Caco-2 (cell line): Measurements from ENCODE around the gene SCNN1G. TPM values are rescaled to one million over a fixed set of nuclear protein-coding genes. Genes with fewer than 3 reads are reported as not detected.

ENCODE experiments used
- BruUV-seq: library from RNA; stranded (reverse); fragments of 400-500 nt; replicated peaks from 2 replicates; lab custom pipeline; 2021; lab: Mats Ljungman, UMichigan
- CTCF ChIA-PET: fragments of 300-600 bp; sonication (Branson Sonifier 250); formaldehyde crosslinking; loops from one replicate; lab custom pipeline; 2022; ENCODE audit warnings: antibody characterized with exemption; lab: Charles Lee
- POLR2A ChIA-PET: fragments of 300-600 bp; sonication (Branson Sonifier 250); formaldehyde crosslinking; loops from one replicate; lab custom pipeline; 2022; ENCODE audit warnings: antibody characterized with exemption; lab: Charles Lee
- DNase-seq, 2 experiments: peaks; one replicate each; pipeline versions ENCODE4 v3.0.0 to v3.0.0-alpha.2; 2020 to 2022
- H3K27me3 ChIP-seq: replicated peaks from 2 replicates; pipeline ENCODE4 v1.6.0; 2011; ENCODE audit warnings: low read length; ENCODE audit not compliant: control insufficient read depth, insufficient read depth
- H3K36me3 ChIP-seq: 2 replicates; pipeline ENCODE4 v1.5.1; 2011; ENCODE audit warnings: low read length; ENCODE audit not compliant: control insufficient read depth, insufficient read depth
- H3K4me1 ChIP-seq: fragments of 250-450 bp; sonication (Bioruptor Pico); 2 replicates; pipeline ENCODE4 v1.5.1; 2020; ENCODE audit warnings: mild to moderate bottlenecking
- H3K4me3 ChIP-seq: 2 replicates; pipeline ENCODE4 v1.5.1; 2011; ENCODE audit warnings: low read depth, mild to moderate bottlenecking, control low read depth, low read length
- H3K9me3 ChIP-seq: fragments of 250-450 bp; sonication (Bioruptor Pico); 2 replicates; pipeline ENCODE4 v1.5.1; 2020; ENCODE audit warnings: mild to moderate bottlenecking, moderate library complexity
- H3K27ac Mint-ChIP-seq: one replicate; pipeline ENCODE4 v1.8.0; 2022; ENCODE audit warnings: mixed read lengths; ENCODE audit not compliant: unreplicated experiment
- H3K27me3 Mint-ChIP-seq: one replicate; pipeline ENCODE4 v1.8.0; 2022; ENCODE audit warnings: mixed read lengths; ENCODE audit not compliant: insufficient read depth, unreplicated experiment
- H3K36me3 Mint-ChIP-seq: one replicate; pipeline ENCODE4 v1.8.0; 2022; ENCODE audit warnings: mild to moderate bottlenecking, mixed read lengths; ENCODE audit not compliant: insufficient read depth, unreplicated experiment
- H3K4me1 Mint-ChIP-seq: one replicate; pipeline ENCODE4 v1.8.0; 2022; ENCODE audit warnings: low read depth, mixed read lengths; ENCODE audit not compliant: unreplicated experiment
- H3K4me3 Mint-ChIP-seq: one replicate; pipeline ENCODE4 v1.8.0; 2022; ENCODE audit warnings: mild to moderate bottlenecking, moderate library complexity, mixed read lengths; ENCODE audit not compliant: unreplicated experiment
- H3K9me3 Mint-ChIP-seq: one replicate; pipeline ENCODE4 v1.8.0; 2022; ENCODE audit warnings: mixed read lengths; ENCODE audit not compliant: unreplicated experiment
- intact Hi-C: fragments of 100-400 bp; cut with micrococcal nuclease; formaldehyde crosslinking; loops from one replicate; pipeline ENCODE4 v1.10.0; 2022; ENCODE audit not compliant: unreplicated experiment
- total RNA-seq: library from RNA; stranded (reverse); gene quantifications from 2 replicates; pipeline ENCODE4 v1.2.3, GENCODE V29; 2022
- TF ChIP-seq, protein P1 (sequence below), 2 experiments: fragments of 200-600 bp in 1 of 2; IDR thresholded peaks; 1 replicate in 1 of 2; 2 replicates in 1 of 2; pipeline versions ENCODE4 v1.5.1 to v1.8.0; 2011 to 2022; ENCODE audit warnings: antibody characterized with exemption in 1 of 2, control low read depth in 1 of 2, inconsistent platforms in 1 of 2, low read depth in 1 of 2, low read length in 1 of 2, mild to moderate bottlenecking in 1 of 2, moderate library complexity in 1 of 2; ENCODE audit not compliant: insufficient read depth in 1 of 2, severe bottlenecking in 1 of 2, unreplicated experiment in 1 of 2

SCNN1G gene
- total RNA-seq, 1 experiment from 2014 or later: not detected

DNA sequence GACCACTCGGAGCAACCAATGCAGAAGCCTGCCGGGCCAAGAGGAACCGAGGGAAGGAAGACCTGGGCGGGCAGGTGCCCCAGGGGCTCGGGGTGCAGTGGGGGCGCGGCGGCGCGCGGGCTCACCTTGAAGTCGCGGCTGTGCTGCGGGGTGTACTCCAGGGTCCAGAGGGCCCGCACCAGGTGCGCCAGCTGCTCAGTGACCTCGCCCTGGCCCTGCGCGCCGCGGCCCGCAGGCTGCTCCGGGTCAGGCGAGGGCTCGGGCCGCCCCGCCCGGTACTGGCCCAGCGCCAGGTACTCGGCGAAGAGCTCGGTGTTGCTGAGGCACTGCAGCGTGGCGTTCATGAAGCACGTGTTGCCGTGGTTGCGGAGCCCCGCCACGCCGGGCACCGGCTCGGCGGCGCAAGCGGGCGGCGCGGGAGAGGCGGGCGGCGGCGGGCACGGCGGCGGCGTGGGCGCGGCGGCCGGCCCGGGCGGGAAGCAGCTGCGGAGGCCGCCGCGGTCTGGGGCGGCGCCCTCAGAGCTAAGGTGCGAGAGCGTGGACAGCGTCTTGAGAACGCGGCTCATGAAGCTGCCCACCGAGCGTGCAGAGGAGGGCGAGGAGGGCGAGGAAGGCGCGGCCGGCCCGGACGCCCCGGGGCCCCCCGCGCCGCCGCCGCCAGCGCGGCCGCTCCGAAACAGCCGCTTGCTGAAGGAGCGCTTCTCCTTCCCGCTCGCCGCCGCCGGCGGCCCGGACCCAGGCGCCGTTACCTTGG lies 33.9 kb upstream of the SCNN1G start:
- Mint-ChIP-seq H3K4me1 (no peaks in the 10 kb centered on the region), H3K4me3 (peak overlapping the region; percentile 92), H3K36me3 (peaks cover 5% of the 10 kb centered on the region), H3K9me3 (no peaks in the 10 kb centered on the region), H3K27ac (peak overlapping the region; percentile 79), H3K27me3 (no peaks in the 10 kb centered on the region)
- intact Hi-C loops: loop anchor here (1.0 to 5.0 kb wide), 2 partner anchors 66 to 286 kb away; no protein-coding TSS in a partner anchor
- no TSS peak for BruUV-seq
- ChIA-PET CTCF (no interaction called here), POLR2A (no interaction called here)
- Histone ChIP-seq H3K4me1 (peaks cover 8% of the 10 kb centered on the region), H3K4me3 (peak overlapping the region; percentile 67), H3K9me3 (no peaks in the 10 kb centered on the region), H3K36me3 (no peaks in the 10 kb centered on the region), H3K27me3 (no peaks in the 10 kb centered on the region)
- TF ChIP-seq, protein P1, sequence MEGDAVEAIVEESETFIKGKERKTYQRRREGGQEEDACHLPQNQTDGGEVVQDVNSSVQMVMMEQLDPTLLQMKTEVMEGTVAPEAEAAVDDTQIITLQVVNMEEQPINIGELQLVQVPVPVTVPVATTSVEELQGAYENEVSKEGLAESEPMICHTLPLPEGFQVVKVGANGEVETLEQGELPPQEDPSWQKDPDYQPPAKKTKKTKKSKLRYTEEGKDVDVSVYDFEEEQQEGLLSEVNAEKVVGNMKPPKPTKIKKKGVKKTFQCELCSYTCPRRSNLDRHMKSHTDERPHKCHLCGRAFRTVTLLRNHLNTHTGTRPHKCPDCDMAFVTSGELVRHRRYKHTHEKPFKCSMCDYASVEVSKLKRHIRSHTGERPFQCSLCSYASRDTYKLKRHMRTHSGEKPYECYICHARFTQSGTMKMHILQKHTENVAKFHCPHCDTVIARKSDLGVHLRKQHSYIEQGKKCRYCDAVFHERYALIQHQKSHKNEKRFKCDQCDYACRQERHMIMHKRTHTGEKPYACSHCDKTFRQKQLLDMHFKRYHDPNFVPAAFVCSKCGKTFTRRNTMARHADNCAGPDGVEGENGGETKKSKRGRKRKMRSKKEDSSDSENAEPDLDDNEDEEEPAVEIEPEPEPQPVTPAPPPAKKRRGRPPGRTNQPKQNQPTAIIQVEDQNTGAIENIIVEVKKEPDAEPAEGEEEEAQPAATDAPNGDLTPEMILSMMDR (IDR thresholded peaks at IDR 0.05; ENCODE audit: insufficient read depth in 1 of 2, low read depth in 1 of 2, low read length in 1 of 2, severe bottlenecking in 1 of 2, unreplicated experiment in 1 of 2): no peak
- peak; percentile 36 to 40 for DNase-seq

GRCh38 chr16:23149267-23149992 lies 33.1 kb upstream of the SCNN1G start, which contains the start of gene USP31:
Gene USP31 (minus strand): TSS chr16:23149452. CDS start chr16:23149270, 182 bp downstream.
- H3K4me3 ChIP-seq: peak within 1 kb of the TSS; percentile 67
- no peaks in the 10 kb centered on the region for H3K36me3 ChIP-seq
- H3K27ac Mint-ChIP-seq: peak within 1 kb of the TSS; percentile 79
- no peaks in the 10 kb centered on the region for H3K9me3 Mint-ChIP-seq
- intact Hi-C loops: loop anchor here (1.0 to 5.0 kb wide), 2 partner anchors 67 to 285 kb away; no protein-coding TSS in a partner anchor
- TF ChIP-seq, protein P1 (IDR thresholded peaks at IDR 0.05; ENCODE audit: insufficient read depth in 1 of 2, low read depth in 1 of 2, low read length in 1 of 2, severe bottlenecking in 1 of 2, unreplicated experiment in 1 of 2): no peak
- ChIA-PET POLR2A (no interaction called here), CTCF (no interaction called here)
- peaks cover 8% of the 10 kb centered on the region for H3K4me1 ChIP-seq
- no peaks in the 10 kb centered on the region for H3K27me3 ChIP-seq
- H3K27me3 Mint-ChIP-seq: no peaks in the 10 kb centered on the region
- DNase-seq: peak; percentile 94 to 95
- H3K36me3 Mint-ChIP-seq: peaks cover 5% of the 10 kb centered on the region
- no peaks in the 10 kb centered on the region for H3K9me3 ChIP-seq
- H3K4me1 Mint-ChIP-seq: no peaks in the 10 kb centered on the region
- BruUV-seq: no TSS peak
- H3K4me3 Mint-ChIP-seq: peak within 1 kb of the TSS; percentile 92

DNA sequence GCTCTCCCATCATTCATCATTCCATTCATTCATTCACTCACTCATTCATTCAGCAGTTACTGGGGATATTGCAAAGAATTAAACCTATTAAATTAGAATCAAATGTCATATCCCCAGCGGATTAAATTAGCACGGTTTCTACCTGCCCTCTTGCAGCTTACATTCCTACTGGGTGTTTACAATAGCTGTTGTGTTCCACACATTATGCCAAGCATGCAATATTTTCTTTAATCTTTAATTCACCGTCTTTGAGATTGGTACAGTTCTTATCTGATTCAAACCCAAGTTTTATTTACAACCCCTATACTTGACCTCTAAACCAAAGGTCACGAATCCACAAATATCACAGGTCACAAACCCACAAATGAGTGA lies 32.6 kb upstream of the SCNN1G start:
- POLR2A ChIA-PET: no interaction called here
- H3K27ac Mint-ChIP-seq: no peak overlapping the region

More for the DNA sequence above, 32.6 kb upstream of the SCNN1G start:
- Mint-ChIP-seq H3K27me3 (peaks cover under 1% of the 10 kb centered on the region), H3K4me1 (no peaks in the 10 kb centered on the region), H3K36me3 (peaks cover 5% of the 10 kb centered on the region), H3K4me3 (peak overlapping the region; percentile 92), H3K9me3 (no peaks in the 10 kb centered on the region)
- H3K9me3 ChIP-seq: no peaks in the 10 kb centered on the region
- DNase-seq: no peak
- H3K27me3 ChIP-seq: no peaks in the 10 kb centered on the region
- TF ChIP-seq, protein P1 (IDR thresholded peaks at IDR 0.05; ENCODE audit: insufficient read depth in 1 of 2, low read depth in 1 of 2, low read length in 1 of 2, severe bottlenecking in 1 of 2, unreplicated experiment in 1 of 2): no peak
- H3K36me3 ChIP-seq: no peaks in the 10 kb centered on the region
- CTCF ChIA-PET: no interaction called here
- peaks cover 8% of the 10 kb centered on the region for H3K4me1 ChIP-seq
- BruUV-seq: no TSS peak
- intact Hi-C loops: loop anchor here (1.0 to 5.0 kb wide), 2 partner anchors 68 to 284 kb away; no protein-coding TSS in a partner anchor
- H3K4me3 ChIP-seq: peak overlapping the region; percentile 53
